SK-MEL-5 (cell line): Measurements from ENCODE around the gene C14orf132. TPM values are rescaled to one million over a fixed set of nuclear protein-coding genes. Genes with fewer than 3 reads are reported as not detected.

Source experiments
- DNase-seq: peaks from one replicate; pipeline ENCODE4 v3.0.0-alpha.2; 2016; ENCODE audit warnings: low read depth, low spot score
- in situ Hi-C: cut with HindIII; loops from 2 replicates; pipeline ENCODE4 v1.10.0; 2016; ENCODE audit warnings: low sequenced_read_pairs, high pct_unique_total_duplicates, low pct_unique_long_range_greater_than_20kb
- total RNA-seq: library from RNA; depleted of rRNA; stranded (reverse); fragments of >200 nt; shearing (Covaris generic); gene quantifications from 2 replicates; pipeline ENCODE4 v1.2.3, GENCODE V29; 2014

C14orf132 gene
- total RNA-seq, 1 experiment from 2014 or later, result 0.87 TPM

DNA sequence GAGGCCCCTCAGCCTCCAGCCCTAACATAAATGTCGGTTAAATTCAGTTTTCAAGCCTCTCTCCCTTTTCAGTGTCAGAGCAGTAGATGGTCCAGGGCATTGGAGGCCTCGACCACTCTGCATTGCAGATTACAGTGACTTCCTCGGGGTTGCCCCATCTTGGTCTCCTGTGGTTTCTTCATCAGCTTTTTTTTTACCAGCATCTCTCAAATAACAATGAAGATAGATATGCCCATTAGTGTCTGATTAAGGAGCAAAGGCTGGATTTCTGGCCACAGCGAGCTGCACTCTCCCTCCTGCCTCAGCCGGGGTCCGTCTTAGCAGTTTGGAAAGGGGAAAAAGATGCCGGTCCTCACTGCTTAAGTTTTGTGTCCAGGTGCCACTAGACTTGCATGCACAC, 49.7 kb downstream of the C14orf132 start:
- in situ Hi-C loops, result no loop called here
- no peak for DNase-seq

DNA sequence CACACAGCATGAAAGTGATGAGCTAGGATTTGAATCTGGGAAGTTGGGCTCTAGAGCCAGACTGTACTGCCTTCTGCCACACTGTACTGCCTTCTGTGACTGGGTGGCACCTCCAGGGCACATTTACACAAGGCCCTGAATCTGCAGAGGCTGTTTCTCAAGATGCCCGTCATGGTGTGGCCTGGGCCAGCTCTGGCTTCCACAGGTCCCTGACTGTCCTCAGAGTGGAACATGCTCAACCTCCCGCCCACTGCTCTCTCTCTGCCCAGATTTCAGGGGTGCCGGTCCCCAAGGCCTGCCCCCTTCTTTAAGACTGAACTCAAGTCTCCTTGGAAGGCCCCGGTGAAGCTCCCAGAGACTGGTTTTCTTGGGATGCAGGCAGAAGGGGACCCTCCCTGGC, 50.2 kb downstream of the C14orf132 start:
- no peak for DNase-seq
- in situ Hi-C loops, result no loop called here

DNA sequence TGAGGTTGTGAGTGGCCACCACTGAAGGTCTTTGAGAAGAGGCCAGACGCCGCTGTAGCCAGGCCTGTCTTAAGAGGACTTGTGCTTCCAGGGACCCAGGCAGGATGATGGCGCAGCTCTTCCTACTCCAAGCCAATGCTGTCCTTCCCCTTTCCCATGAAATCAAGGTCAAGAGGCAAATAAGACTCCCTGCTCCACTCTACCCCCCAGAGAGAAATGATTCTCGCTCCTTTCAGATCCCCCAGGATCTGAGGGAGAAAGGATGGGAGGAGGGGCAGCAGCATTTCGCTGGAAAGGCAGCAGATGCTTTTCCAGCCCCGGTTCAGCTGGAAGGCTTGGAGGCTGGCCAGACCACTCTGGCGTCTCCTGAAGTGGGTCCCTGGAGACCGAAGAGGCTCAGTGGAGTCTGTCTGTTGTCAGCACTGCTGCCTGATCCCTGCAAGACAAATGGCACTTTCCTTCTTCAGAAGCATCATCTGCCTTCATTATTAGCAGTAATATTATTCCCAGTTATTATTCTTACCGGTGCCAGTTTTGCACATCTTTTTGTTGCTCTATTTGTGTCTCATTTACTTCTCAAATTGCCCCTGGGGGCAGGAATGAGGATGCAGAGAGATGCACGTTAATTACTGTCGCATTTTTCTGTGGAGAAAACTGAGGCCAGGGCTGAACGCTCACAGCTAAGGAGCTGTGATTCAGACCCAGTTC, 51.4 kb downstream of the C14orf132 start:
- DNase-seq, result peak; percentile 37
- in situ Hi-C loops, result no loop called here

DNA sequence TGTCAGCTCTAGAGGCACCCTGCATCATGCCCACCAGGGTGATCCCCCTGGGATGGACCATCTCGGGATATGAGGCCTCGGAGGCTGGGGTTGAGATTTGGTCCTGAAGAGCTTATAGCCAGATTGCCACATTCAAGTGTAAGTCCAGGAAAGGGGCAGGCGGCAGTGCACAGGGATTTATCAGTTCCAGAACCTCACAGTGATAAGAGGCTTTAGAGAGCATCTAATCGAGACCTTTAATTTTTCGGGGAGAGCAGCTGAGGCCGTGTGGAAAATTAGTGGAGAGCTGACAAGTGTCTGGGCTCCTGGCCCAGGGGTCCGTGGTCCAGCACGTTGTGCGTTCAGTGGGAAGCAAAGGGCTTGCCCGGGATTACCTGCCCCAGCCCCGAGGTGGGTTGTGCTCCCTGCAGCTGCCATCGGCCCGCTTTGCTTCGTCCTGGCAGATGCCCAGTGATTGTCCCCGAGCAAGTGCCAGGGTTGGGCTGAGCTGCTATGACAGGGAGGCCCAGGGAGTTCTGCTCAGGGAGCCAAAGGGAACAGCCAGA, 52.1 kb downstream of the C14orf132 start:
- DNase-seq, result no peak
- in situ Hi-C loops, result no loop called here

DNA sequence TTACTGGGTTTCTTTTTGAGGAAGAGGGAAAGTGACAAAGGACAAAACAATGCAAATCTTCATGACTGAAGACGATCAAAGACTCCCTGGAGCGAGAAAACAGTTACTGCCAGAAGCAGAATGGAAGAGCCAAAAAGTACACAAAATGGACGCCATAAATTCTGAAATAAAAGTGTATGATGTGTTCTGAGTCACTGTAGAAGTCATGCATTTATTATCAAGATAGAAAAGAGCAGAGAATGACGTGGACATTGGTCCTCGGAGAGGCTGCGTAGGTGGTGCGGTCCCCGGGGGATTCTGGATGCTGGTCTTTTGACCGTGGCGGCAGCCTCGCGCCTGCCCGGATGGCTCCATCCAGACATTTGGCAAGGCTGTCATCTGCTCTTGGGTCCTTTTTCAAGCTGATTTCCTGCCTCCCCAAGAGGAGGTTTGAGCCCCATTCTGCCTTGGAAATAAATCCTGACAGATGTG, 52.8 kb downstream of the C14orf132 start:
- no peak for DNase-seq
- in situ Hi-C loops, result no loop called here

DNA sequence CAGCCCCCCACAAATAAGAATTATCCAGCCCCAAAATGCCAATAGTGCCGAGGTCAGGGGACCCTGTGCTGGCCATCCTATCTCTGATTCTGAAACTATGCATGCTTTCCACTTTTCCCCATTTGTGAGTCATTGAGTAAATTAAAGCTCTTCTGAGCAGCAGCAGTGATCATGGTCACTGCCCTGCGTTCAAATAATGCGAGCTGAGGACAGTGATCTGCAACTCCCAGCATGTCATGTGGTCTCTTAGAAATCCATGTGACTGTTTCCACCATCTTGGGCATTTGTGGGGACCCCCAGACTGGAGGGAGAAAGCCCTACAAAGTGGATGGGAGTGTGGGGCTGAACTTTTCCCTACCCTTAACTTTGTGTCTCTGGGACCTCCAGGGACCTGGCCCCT, 53.8 kb downstream of the C14orf132 start:
- in situ Hi-C loops, result no loop called here
- DNase-seq, result no peak

DNA sequence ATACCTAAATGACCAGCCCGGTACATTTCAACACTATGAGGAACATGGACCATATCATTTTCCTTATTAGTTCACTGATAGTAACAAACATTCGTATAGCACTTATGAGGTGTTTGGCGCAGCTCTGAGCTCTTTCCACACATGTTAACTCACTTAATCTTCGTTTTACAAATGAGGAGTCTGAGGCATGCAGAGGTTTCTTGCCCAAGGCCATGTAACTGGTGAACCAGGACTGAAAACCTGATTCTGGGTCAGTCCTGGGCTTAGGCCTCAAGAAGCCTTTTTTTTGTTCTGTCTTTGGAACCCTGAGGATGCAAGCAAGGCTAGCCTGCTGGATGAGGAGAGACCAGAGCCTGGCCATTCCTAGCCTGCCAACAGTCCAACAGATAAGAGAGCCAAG, 55.0 kb downstream of the C14orf132 start:
- in situ Hi-C loops, result no loop called here
- DNase-seq, result no peak

DNA sequence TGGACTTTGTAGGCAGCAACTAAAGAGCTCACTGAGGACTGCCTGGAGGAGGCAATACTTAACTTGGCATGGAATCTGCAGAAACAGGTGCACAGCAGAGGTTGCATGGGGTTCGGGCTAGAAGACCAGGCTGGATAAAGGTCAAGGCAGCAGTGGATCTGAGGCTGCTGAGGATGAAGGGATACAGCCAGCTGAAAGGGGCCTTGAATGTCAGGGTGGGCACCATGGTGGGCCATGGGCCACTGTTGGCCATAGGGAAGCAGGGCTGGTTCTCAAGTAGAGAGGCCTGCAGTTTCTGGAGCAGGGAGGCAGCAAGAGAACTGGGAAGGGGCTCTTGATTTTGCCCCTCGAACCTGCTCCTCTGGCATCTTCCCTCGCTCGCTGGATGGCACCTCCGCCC, 55.5 kb downstream of the C14orf132 start:
- DNase-seq, result no peak
- in situ Hi-C loops, result no loop called here

DNA sequence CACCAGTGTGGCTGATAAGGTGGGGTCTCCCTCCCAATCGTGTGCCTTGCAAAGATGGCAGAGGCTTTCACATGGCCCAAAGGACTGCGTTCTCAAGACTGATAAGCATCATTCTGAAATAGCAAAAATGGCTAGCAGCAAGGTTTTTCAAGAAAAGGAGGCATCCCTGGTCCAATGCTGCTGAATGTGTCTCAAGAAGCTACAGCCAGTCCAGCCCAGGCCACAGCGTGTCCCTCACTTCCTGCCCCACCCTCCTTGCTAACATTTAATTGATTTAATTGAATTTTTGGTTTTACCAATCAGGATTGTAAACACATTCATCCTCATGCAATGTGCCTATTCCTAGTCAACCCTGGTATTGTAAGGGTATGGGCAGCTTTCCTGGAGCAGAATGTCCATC, 55.9 kb downstream of the C14orf132 start:
- in situ Hi-C loops, result no loop called here
- no peak for DNase-seq

DNA sequence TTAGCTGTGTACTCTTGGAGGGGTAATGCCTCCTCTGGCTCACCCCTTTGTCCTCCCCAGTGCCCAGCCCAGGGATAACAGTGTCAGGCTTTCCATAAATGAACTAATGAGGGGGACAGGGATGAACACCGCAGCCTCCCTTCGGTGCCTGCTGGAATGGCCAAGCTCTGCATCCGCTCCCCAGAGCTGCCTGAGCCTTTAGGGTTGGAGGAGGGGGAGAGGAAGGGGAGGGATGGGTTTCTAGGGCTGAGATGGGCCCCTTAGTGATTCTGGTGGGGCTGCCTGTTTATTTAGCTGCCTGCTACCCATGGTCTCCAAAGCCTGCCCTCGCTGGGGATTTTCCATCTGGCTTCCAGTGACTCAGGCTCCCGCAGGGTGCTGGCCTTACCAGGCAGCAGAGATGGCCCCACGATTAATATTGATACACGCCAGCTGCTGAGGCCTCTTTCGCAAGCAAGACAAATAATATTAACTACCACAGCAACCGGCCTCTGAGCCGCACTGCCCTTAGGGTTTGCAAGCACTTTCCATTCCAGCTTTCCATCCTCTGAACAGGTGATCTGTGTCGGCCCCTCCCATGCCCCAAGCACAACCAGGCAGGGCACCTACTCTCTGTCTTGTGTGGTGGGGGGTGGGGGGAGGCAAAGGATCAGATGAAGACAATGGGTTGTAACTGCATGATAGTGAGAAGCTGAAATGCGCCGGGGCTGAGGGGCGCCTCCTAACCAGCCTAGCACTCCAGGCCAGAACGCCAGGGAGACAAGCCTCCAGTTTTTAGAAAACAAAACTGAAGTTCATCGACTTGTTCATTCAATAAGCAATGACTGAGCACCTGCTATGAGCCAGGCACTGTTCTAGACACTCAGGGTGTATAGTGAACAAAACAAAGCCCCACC, 56.7 kb downstream of the C14orf132 start:
- DNase-seq, result no peak
- in situ Hi-C loops, result no loop called here

DNA sequence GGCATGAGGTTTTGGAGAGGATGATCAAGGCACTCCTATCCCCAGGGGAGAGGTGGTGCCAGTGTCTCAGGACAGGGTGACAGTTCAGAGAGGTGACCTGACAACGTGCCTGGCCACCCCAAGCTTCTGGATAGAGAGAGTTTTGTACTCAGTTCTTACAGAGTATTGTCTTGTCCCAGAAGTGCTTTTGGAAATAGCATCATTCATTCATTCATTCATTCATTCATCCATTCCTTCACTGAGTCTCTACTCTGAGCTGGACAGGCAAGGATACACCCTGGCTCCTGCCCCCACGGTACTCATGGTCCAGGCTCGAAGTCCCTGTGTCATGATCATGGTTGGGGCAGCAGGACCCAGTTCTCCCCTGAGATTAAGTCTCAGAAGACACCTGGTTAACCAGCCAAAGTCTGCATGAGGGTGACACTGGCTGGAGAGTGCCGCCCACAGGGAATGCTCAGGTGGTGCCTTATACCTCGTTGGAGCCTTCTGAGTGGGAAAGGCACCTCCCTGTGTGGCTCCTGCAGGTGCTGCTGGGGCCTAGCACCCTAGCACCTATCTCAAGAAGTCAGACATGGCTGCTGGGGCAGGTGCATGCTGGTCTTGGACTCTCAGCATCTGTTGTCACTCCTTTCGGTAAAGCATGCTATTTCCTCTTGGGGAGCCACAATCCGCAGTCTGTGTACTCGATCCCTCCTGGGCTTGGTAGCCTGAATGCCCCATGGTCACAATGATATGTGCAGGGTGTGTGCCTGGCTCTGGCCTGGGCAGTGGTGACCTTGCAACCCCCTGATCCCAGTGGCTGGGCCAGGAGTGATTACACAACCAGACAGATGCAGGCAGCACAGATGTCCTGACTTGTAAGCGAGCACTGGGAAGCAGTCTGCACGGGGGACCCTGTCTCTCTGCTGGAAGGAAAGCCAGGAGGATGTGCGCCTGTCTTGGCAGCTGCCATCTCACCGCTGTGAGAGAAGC, 57.8 kb downstream of the C14orf132 start:
- in situ Hi-C loops, result no loop called here
- DNase-seq, result no peak

DNA sequence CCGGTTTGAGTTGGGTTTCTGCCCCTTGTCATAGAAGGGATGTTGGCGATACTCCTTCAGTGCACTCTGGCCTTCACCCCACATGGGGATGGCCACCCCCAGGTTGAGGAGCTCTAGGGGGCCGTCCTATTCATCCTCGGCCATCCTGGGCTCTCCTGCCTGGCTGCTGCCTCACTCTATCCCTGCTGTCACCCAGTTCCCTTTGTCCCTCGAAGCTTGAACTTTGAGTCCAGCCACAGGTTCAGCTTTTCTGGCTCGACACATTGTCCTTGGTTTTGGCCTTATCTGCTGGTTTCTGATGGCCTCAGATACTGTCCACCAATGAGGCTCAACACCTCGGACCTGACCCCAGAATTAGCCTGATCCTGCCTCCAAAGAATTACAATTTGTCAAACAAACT, 58.6 kb downstream of the C14orf132 start:
- in situ Hi-C loops, result no loop called here
- DNase-seq, result no peak

DNA sequence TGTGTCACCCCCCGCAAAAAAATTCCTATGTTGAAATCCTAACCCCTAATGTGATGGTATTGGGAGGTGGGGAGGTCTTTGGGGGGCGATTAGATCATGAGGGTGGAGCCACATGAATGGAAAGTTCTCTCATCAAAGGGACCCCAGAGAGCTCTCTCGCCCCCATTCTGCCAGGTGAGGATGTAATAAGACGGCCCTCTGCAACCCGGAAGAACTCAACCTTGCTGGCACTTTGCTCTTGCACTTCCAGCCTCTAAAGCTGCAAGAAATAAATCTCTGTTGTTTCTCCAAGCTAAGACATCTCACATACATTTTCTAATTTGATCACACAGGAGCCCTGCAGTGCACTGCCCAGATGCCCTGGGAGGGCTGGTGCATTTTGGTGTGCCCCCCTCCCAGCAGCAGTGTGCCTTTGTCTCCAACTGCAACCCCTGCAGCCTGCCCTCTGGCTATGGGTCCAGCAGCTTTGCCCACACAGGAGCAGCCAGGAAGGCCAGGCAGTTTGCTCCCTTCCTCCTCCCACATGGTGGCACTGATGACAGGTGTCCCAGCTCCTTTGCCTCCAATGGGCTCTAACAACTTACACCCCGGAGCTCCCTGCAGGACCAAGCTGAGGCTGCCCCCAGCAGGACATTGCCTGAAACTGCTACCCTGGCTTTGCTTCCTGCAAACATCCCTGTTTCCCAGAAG, 59.3 kb downstream of the C14orf132 start:
- DNase-seq, result peak; percentile 78
- in situ Hi-C loops, result no loop called here

DNA sequence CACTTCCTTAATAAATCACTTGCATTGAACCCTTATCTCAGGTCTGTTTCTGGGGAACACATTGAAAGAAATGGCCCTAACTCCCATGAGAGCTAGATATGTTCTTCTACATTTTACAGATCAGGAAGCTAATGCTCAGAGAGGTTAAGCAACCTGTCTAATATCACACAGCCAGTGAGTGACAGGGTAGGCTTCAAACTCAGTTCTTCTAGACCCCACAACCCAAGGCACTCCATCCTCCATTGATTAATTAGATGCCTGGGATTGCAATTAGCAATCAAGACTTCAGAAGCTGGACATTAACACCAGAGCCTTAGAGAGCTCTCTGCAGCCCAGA, 59.8 kb downstream of the C14orf132 start:
- in situ Hi-C loops, result no loop called here
- no peak for DNase-seq

DNA sequence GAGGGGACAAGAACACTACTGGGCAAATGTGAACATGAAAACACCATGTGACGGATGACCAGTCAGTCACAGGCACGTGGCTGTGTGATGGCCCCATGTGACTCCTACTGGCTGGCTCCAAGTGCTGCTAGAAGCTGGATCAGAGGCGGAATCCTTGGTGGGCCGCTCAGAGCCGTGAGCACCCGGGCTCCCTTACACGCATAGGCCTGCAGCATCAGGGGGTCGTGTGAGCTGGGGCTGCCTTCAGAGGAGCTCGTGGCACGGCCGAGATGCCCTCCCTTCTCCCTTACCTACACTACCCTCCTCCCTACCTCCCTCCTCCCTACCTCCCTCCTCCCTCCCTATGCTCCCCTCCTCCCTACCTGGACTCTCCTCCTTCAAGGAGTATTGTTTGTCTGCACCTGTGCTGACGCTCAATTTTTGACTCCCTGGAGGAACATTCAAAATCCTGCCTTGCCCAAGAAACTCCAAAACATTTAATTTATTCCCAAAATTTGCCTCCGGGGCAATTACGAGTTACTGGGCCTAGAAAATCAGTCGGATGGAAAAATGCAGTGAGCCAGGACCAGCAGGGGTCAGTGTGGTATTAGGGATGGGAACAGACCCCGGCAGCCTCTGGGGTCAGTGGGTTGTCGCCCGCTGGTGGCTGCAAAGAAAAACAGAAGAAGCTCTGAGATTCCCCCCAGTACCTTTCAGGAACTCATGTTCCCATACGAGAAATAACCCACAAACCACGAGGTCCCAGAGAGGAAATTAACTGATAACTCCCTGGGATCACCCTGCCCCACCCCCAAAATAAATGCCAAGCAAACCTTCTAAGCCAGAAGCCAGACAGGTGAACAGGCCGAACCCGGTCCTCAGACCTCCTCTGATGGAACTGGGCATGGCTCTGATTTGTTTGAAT, 61.3 kb downstream of the C14orf132 start:
- in situ Hi-C loops, result no loop called here
- DNase-seq, result peak; percentile 90

DNA sequence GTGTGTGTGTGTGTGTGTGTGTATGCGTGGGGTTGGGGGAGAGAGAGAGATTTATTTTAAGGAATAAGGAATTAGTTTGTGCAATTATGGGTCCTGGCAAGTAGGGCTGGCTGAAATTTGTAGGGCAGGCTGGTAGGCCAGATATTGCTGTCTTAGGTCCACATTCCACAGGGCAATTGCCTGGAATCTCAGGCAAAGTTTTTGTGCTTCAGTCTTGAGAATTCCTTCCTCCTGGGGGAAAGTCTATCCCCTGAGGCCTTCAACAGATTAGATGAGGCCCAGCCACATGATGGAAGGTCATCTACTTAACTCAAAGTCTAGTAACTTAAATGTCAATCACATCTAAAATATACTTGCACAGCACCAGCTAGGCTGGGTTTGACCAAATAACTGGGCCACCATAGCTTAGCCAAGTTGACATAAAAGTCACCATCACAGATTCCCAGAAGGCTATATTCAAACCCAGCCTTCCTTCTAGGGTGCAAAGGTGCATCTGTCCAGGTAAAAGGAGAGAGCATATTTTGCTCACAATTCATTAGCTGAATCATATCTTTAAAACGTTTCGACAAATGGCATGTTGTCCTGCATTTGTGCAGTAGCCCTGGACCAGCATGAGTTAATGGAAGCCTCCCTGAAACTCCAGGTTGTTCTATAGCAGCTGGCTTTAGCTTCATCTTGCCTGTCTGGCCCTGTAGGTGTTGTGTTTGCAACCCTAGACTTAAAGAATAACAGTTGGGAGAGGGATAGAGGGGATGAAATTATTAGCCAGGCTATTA, 63.1 kb downstream of the C14orf132 start:
- no peak for DNase-seq
- in situ Hi-C loops, result no loop called here
